Measurements from ENCODE around the gene OGDH. TPM values are rescaled to one million over a fixed set of nuclear protein-coding genes. Genes with fewer than 3 reads are reported as not detected.

Gene OGDH
- polyA plus RNA-seq, 3 donors: 41.0 to 74.1 (median 49.9) TPM

DNA sequence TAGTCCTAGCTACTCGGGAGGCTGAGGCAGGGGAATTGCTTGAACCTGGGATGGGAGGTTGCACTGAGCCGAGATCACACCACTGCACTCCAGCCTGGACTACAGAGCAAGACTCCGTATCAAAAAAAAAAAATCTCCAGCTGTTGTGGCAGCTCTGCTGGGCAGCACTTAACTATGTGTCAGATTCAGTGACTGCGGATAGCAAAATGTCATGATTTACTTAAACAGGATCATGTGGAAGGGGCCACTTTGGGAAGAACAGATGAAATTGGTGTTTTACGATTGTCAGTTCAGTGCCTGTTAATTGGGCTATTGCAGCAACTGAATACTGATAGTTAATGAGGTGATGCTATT, 15.3 kb downstream of the OGDH start:
- WGBS (ENCODE audit: insufficient coverage): 100% methylated on average over 2 of the region's 5 CpGs
- no peak for DNase-seq
- H3K27ac ChIP-seq (ENCODE audit: low read depth in 1 of 2, low read length in 2 of 2): peak overlapping the region; percentile 97 to 98
- peaks cover 0 to 3% of the 10 kb centered on the region in 2 donors for H3K9me3 ChIP-seq (replicated peaks in 1 of 2; ENCODE audit: control insufficient read depth in 1 of 2, insufficient read depth in 1 of 2, low read length in 2 of 2)
- peaks cover 61 to 63% of the 10 kb centered on the region in 2 donors for H3K36me3 Mint-ChIP-seq
- no peaks in the 10 kb centered on the region for H3K27me3 ChIP-seq (ENCODE audit: control insufficient read depth in 2 of 2, insufficient read depth in 2 of 2, low read length in 2 of 2)
- peaks cover 32 to 47% of the 10 kb centered on the region in 2 donors for H3K36me3 ChIP-seq (replicated peaks in 1 of 2; ENCODE audit: control insufficient read depth in 1 of 2, insufficient read depth in 2 of 2, low read length in 2 of 2)
- TF ChIP-seq, protein P1, sequence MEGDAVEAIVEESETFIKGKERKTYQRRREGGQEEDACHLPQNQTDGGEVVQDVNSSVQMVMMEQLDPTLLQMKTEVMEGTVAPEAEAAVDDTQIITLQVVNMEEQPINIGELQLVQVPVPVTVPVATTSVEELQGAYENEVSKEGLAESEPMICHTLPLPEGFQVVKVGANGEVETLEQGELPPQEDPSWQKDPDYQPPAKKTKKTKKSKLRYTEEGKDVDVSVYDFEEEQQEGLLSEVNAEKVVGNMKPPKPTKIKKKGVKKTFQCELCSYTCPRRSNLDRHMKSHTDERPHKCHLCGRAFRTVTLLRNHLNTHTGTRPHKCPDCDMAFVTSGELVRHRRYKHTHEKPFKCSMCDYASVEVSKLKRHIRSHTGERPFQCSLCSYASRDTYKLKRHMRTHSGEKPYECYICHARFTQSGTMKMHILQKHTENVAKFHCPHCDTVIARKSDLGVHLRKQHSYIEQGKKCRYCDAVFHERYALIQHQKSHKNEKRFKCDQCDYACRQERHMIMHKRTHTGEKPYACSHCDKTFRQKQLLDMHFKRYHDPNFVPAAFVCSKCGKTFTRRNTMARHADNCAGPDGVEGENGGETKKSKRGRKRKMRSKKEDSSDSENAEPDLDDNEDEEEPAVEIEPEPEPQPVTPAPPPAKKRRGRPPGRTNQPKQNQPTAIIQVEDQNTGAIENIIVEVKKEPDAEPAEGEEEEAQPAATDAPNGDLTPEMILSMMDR (IDR thresholded peaks at IDR 0.05): no peak
- H3K4me3 ChIP-seq (replicated peaks in 1 of 3; ENCODE audit: low read depth in 2 of 3, low read length in 3 of 3): peak overlapping the region in 1 of 3 experiments; percentile 8
- peaks cover 35 to 67% of the 10 kb centered on the region in 2 donors for H3K4me1 ChIP-seq (ENCODE audit: control insufficient read depth in 1 of 2, insufficient read depth in 2 of 2, low read length in 2 of 2)
- H3K27me3 Mint-ChIP-seq (ENCODE audit: low read depth in 3 of 3): peaks cover 0 to 4% (median 0%) of the 10 kb centered on the region in 3 donors
- peak overlapping the region; percentile 72 for H3K9ac ChIP-seq (ENCODE audit: insufficient read depth, low read length, poor library complexity, severe bottlenecking)
- peak overlapping the region in 1 of 2 donors; percentile 83 for H3K4me3 Mint-ChIP-seq
- peaks cover 3 to 8% (median 5%) of the 10 kb centered on the region in 7 donors for H3K9me3 Mint-ChIP-seq
- intact Hi-C loops (cut with micrococcal nuclease): no loop called here
- no peak overlapping the region for H2AFZ ChIP-seq (ENCODE audit: insufficient read depth, low read depth, low read length, poor library complexity, severe bottlenecking)
- peaks cover 64% of the 10 kb centered on the region for H3K4me1 Mint-ChIP-seq
- peak overlapping the region; percentile 97 to 100 (median 99) for H3K27ac Mint-ChIP-seq
- H3K4me2 ChIP-seq (replicated peaks; ENCODE audit: extremely low read depth, low read length, poor library complexity, severe bottlenecking): peak overlapping the region; percentile 6
- peaks cover 97% of the 10 kb centered on the region for H3K79me2 ChIP-seq (ENCODE audit: insufficient read depth, low read length)
- no peaks in the 10 kb centered on the region for H4K20me1 ChIP-seq (ENCODE audit: insufficient read depth, low read length)

DNA sequence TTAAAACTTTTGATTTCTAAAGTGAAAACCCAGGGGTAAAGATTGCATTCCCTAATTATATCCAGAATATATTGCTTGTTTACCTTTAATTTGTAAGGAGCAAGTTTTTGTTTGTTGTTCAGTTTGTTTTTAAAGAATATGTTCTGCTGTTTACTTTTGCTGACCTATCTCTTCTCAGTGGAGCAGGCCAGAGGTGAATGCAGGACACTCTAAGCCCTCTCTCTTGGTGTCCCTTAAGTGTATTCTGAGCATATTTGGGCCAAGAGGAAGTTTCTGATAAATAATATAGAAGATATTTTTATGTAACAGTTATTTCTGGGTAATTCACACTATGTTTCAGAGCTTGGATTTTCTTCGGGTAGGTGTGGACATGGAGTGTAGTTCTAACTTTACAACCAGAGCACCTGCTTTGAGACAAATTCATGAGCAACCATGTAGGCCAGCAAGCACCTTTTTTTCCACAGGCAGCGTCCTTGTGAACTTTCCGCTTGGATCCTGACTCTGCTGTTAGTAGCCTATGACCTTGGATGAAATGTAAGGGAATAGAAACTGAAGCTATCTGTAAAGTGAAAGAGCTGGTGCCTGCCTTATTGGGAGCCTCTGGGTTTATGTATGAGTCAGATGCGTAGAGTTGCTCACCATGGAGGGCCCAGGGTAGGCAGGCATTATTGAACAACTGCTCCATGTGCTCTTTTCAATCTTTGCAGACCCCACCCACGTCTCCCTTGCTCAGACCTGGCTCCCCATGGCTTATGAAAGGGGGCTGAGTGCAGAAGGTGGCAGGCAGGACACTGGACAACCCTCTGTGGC, 16.1 kb downstream of the OGDH start:
- Mint-ChIP-seq H3K36me3 (peaks cover 64 to 71% of the 10 kb centered on the region in 2 donors), H3K4me1 (peaks cover 57% of the 10 kb centered on the region), H3K9me3 (peaks cover 3 to 8% (median 5%) of the 10 kb centered on the region in 7 donors), H3K27ac (peak overlapping the region; percentile 97 to 100 (median 99)), H3K27me3 (ENCODE audit: low read depth in 3 of 3) (peaks cover 0 to 4% (median 0%) of the 10 kb centered on the region in 3 donors), H3K4me3 (peak overlapping the region in 1 of 2 donors; percentile 13)
- Histone ChIP-seq H3K79me2 (ENCODE audit: insufficient read depth, low read length) (peaks cover 94% of the 10 kb centered on the region), H4K20me1 (ENCODE audit: insufficient read depth, low read length) (no peaks in the 10 kb centered on the region), H2AFZ (ENCODE audit: insufficient read depth, low read depth, low read length, poor library complexity, severe bottlenecking) (no peak overlapping the region), H3K9ac (ENCODE audit: insufficient read depth, low read length, poor library complexity, severe bottlenecking) (no peak overlapping the region), H3K36me3 (replicated peaks in 1 of 2; ENCODE audit: control insufficient read depth in 1 of 2, insufficient read depth in 2 of 2, low read length in 2 of 2) (peaks cover 33 to 52% of the 10 kb centered on the region in 2 donors), H3K4me3 (replicated peaks in 1 of 3; ENCODE audit: low read depth in 2 of 3, low read length in 3 of 3) (peak overlapping the region in 1 of 3 experiments; percentile 8), H3K4me1 (ENCODE audit: control insufficient read depth in 1 of 2, insufficient read depth in 2 of 2, low read length in 2 of 2) (peaks cover 35 to 59% of the 10 kb centered on the region in 2 donors), H3K27me3 (ENCODE audit: control insufficient read depth in 2 of 2, insufficient read depth in 2 of 2, low read length in 2 of 2) (no peaks in the 10 kb centered on the region), H3K4me2 (replicated peaks; ENCODE audit: extremely low read depth, low read length, poor library complexity, severe bottlenecking) (peak overlapping the region; percentile 6), H3K9me3 (replicated peaks in 1 of 2; ENCODE audit: control insufficient read depth in 1 of 2, insufficient read depth in 1 of 2, low read length in 2 of 2) (peaks cover 0 to 3% of the 10 kb centered on the region in 2 donors), H3K27ac (ENCODE audit: low read depth in 1 of 2, low read length in 2 of 2) (peak overlapping the region; percentile 55 to 98)
- TF ChIP-seq, protein P1 (IDR thresholded peaks at IDR 0.05): no peak
- DNase-seq: peak; percentile 59 to 75 (median 66)
- intact Hi-C loops (cut with micrococcal nuclease): no loop called here
- 86% methylated on average over 2 of the region's 5 CpGs for WGBS (ENCODE audit: insufficient coverage)

Data from CD14-positive monocyte (primary cell).